Dermis blood vessel endothelial cell (primary cell): ENCODE results near the gene TBC1D10B. TPM values are rescaled to one million over a fixed set of nuclear protein-coding genes. Genes with fewer than 3 reads are reported as not detected.
"Not testable (repeated sequence)": the region's sequence is repeated elsewhere in the genome, so short reads cannot be mapped to it uniquely, and the experiment has no call there.

Source experiments
- DNase-seq: peaks from one replicate; pipeline ENCODE4 v3.0.0; 2010
- total RNA-seq: library from RNA; depleted of rRNA; stranded (reverse); fragments of >200 nt; gene quantifications from 2 replicates; pipeline ENCODE4 v1.2.3, GENCODE V29; 2014

The TBC1D10B gene
- total RNA-seq, 1 donor from 2014 or later: 37.4 TPM

GRCh38 chr16:30354423-30355143 lies 15.7 kb downstream of the TBC1D10B start:
- DNase-seq: peak; percentile 41

DNA sequence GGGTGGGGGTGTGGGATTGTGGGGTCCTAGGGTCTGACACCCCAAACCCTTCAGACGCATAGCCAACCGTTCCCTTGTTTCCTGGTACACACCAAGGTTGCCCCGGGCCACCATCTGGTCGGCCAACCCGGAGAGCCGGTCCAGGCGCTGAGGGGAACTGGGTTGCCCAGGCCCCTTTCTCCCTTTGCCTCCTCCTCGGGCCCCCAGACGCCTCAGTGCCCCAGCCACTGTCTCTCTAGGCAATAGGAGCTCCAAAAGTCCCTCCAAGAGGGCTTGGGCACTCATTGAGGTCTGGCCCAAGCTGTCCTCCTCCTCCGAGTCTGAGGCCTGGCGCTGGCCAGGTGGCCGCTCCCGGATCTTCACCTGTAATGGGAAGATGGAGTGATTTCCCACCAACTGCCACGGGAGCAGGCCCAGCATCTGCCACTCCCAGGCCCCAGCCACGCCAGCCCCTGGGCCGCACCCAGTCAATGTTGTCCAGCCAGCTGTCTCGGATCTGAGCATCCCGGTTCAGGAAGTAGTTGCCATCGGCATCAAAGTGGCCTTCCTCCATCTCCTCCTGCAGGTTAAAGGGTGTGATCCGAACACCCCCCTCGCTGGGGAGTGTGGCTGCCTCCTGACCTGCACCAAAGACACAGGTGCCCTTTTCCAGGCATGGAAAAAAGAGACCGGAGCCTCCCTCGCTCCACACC lies 16.7 kb downstream of the TBC1D10B start:
- DNase-seq: no peak

DNA sequence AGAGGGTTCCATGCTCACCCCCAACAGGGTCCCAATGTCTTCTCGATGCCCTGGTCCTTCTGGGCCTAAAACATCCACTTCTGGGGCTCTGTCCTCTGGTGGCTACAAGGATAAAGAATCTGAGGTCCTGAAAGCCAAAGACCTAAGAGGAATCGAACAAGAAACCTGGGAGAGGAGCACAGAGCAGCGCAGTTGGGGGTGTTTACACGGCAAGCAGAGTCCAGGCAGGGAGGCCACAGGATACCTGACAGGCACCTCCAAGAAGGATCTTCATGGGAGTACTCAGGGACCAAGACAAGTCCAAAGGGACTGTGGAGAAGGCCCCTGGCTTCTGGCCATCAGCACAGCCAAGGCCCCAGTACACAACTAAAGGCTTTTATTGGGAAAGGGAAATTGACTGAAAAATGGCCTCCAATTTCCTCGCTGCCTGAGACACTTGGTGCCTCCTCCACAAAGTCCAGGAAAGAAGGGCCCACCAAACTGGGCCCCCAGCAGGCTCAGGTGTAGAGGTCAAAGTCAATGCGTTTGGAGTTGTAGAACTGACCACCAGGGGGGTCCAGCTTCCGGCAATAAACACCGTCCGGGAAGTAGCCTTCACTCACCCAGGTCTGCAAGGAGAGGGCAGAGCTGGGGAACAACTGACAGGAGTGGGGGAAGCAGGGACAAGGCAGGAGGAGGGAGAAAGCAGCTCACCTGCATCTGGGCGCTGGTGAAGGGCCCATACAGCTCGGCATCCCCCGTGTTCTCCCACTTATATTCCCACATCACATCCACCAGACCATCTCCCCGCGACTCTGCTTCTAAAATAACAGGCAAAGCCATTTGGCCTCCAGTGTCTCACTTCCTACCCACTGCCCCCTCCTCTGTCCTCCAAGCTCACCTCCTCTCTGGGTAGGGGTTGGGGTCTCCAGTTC lies 17.5 kb downstream of the TBC1D10B start:
- peak; percentile 48 for DNase-seq

- peak; percentile 97 for DNase-seq
Observed at GRCh38 chr16:30351586-30352419, 18.5 kb downstream of the TBC1D10B start.

- no peak for DNase-seq
Observed at GRCh38 chr16:30351001-30351441, 19.3 kb downstream of the TBC1D10B start.

DNA sequence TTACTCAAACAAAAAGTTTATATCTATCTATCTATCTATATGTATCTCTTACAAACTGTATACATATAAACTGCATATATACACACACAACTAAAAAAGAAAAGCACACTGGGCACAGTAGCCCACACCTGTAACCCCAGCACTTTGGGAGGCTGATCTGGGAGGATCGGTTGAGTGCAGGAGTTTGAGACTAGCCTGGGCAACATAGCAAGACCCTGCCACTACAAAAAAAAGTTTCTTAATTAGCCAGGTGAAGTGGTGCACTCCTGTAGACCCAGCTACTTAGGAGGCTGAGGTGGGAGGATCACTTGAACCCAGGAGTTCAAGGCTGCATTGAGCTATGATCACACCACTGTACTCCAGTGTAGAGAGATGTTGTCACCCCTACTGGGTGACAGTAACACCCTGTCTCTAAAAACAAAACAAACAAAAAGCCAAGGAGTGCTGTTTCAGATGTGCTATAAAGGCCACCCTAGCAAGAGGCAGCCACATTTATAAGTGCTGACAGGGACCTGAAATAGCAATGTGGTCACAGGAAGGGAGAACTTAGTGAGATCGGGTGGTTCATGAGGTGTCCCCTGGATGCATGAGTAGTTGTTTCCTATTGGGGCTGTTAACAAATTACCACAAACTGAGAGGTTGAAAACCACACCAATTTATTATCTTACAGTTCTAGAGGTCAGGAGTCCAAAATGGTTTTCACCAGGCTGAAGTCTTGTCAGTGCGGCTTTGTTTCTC lies 20.0 kb downstream of the TBC1D10B start:
- DNase-seq: no peak

DNA sequence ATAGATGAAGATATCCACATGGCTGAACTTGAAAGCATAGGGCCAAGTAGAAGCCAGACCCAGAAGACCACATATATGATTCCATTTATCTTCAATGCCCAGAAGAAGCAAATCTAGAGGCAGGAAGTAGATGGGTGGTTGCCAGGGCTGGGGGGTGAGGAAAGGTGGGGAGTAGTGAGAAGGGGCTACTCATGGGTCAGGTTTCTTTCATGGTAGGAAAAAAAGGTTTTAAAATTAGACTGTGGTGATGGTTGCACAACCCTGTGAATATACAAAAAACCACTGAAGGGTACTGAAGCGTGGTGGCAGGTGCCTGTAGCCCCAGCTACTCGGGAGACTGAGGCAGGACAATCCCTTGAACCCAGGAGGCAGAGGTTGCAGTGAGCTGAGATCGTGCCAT lies 20.6 kb downstream of the TBC1D10B start:
- no peak for DNase-seq

GRCh38 chr16:30348929-30349328 lies 21.4 kb downstream of the TBC1D10B start:
- DNase-seq: no peak

- DNase-seq: no peak
Observed at GRCh38 chr16:30348113-30348512, 22.2 kb downstream of the TBC1D10B start.

DNA sequence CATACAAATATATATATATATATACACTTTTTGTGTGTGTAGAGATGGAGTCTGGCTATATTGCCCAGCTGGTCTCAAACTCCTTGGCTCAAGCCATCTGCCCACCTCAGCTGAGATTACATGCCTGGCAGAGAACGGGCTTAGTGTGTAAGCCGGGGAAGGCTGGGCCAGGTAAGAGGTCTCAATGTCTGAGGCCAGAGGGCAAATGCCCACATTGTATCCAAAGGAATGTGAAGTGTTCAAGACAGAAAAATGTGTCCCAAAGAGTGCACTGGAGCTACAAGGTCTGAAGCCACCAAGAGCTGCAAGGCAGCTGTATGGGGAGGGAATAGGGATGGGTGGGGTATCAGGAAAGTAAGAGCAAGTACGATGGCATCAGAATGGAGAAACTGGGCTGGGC lies 24.0 kb downstream of the TBC1D10B start:
- no peak for DNase-seq

- not testable (repeated sequence) for DNase-seq
Observed at GRCh38 chr16:30343491-30343820, 26.8 kb downstream of the TBC1D10B start.

DNA sequence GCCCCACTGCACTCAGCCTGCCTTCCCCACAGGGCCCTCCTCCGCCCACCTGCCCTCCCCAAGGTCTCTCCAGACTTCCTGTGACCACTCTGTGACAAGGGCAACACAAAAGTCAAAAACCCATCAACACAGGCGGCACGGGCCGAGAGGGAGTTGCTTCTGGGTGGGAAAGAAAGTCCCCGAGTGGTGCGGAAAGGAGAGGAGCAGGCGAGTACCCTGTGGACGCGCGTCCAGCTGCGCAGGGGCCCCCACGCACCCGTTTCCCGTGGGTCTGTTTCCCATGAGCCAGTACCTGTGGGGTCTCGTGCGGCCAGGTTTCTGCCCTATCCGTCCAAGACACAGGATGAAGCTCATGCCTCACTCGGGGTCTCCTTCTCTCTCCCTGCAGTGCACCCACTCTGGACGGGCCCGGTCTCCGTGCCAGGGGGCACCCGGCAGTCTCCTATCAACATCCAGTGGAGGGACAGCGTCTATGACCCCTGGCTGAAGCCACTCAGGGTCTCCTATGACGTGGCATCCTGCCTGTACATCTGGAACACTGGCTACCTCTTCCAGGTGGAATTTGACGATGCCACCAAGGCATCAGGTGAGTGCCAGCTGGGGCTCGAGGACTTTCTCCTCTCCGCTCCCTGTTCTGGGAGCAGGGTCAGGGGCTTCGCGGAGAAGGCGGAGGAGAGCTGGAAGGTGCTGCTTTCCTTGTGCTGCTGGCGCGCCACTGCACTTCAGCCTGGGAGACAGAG lies 27.4 kb downstream of the TBC1D10B start:
- DNase-seq: no peak

DNA sequence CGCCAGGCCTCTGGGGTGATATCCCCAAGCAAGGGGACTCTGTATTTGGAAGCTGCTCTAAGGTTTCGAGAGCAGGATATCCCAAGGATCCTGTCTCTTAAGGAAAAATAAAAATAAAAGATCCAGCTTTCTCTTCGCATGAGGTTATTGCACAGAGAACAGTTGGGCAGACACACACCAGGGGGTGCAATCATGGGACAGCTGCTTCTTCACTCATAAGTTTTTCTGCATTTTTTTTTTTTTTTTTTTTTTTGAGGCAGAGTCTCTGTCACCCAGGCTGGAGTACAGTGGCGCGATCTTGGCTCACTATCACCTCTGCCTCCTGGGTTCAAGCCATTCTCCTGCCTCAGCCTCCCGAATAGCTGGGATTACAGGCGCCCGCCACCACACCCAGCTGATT lies 28.3 kb downstream of the TBC1D10B start:
- not testable (repeated sequence) for DNase-seq

- DNase-seq: no peak
Observed at GRCh38 chr16:30340621-30341020, 29.7 kb downstream of the TBC1D10B start.

- DNase-seq: not testable (repeated sequence)
Observed at GRCh38 chr16:30338715-30339114, 31.6 kb downstream of the TBC1D10B start.

- DNase-seq: not testable (repeated sequence)
Observed at GRCh38 chr16:30337964-30338357, 32.3 kb downstream of the TBC1D10B start.

GRCh38 chr16:30335598-30336474 lies 34.5 kb downstream of the TBC1D10B start:
- no peak for DNase-seq

DNA sequence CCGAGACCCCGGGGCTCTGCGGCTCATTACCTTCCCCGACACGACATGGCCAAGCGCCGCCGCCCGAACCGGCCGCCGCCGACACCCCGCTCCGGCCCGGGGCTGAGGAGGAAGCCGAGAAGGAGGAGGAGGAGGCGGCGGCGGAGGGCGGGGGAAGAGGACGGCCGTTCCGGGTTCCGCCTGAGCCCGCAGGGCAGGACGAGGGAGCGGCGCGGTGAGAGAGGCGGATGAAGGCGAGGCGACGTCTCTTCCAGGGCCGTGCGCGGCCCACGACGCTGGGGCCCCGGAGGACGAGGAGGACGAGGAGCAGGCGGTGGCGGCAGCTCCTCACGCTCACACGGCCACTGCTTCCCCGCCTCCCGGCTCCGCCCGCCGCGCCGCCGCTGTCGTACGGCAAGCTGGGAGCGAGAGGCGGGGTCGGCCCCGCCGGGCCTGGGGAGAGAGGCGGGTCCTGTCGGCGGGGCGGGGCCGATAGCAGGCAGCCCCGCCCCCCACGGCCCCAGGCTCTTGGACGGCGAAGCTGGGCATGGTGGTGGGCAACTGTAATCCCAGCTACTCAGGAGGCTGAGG lies 35.2 kb downstream of the TBC1D10B start:
- peak; percentile 80 for DNase-seq

DNA sequence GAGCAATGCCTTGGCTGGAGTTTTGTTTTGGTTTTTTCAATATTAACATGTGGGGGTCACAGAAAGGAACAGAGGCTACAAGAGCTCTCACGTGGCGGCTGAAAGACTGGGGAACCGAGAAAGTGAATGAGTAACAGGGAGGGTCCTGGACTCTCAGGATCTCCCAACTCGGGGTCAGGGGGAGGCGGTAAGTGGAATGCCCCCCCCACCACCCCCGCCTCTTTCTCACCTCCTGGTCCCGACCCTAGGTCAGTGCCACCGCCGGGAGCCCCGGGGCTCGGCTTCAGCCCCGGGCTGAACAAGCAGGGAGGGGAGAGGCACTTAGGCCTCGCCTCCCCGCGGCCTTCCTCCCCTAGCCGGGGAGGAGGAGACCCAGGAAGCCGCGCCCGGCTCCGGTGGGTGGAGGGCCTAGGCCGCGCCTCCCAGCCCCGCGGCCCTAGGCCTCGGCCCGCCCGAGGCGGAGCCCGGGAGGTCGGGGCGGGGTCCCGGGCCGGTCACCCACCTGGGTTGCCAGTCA lies 35.8 kb downstream of the TBC1D10B start:
- peak; percentile 57 for DNase-seq
